MM.1S (cell line): ENCODE measurements around the gene SERPINA10.

Experiments used
- DNase-seq: peaks from one replicate; pipeline ENCODE4 v3.0.0-alpha.2; 2015
- H2AFZ ChIP-seq: fragments of 300-600 bp; sonication (generic); 2 replicates; pipeline ENCODE4 v1.6.0; 2016; ENCODE audit warnings: antibody characterized with exemption, low read length
- H3F3A ChIP-seq: fragments of 300-600 bp; sonication (generic); 2 replicates; pipeline ENCODE4 v1.6.1; 2016; ENCODE audit warnings: mild to moderate bottlenecking, antibody characterized with exemption, low read length, moderate library complexity, mixed read lengths; ENCODE audit not compliant: insufficient read depth
- H3K27ac ChIP-seq: fragments of 300-600 bp; sonication (generic); 2 replicates; pipeline ENCODE4 v1.5.1; 2016; ENCODE audit warnings: mild to moderate bottlenecking, low read length
- H3K27me3 ChIP-seq: fragments of 300-600 bp; sonication (generic); replicated peaks from 2 replicates; pipeline ENCODE4 v1.6.0; 2016; ENCODE audit warnings: low read length; ENCODE audit not compliant: insufficient read depth
- H3K36me3 ChIP-seq: fragments of 300-600 bp; sonication (generic); replicated peaks from 2 replicates; pipeline ENCODE4 v1.6.1; 2016; ENCODE audit warnings: mild to moderate bottlenecking, low read length, mixed read lengths; ENCODE audit not compliant: insufficient read depth
- H3K4me1 ChIP-seq: fragments of 300-600 bp; sonication (generic); 2 replicates; pipeline ENCODE4 v1.6.1; 2016; ENCODE audit warnings: low read length, mixed read lengths
- H3K4me2 ChIP-seq: fragments of 300-600 bp; sonication (generic); 2 replicates; pipeline ENCODE4 v1.6.0; 2016; ENCODE audit warnings: low read depth, low read length
- H3K4me3 ChIP-seq: fragments of 300-600 bp; sonication (generic); 2 replicates; pipeline ENCODE4 v1.5.1; 2016; ENCODE audit warnings: low read length, mixed read lengths
- H3K79me2 ChIP-seq: fragments of 300-600 bp; sonication (generic); 2 replicates; pipeline ENCODE4 v1.6.1; 2016; ENCODE audit warnings: mixed run types, low read length, mixed read lengths
- H3K9ac ChIP-seq: fragments of 300-600 bp; sonication (generic); 2 replicates; pipeline ENCODE4 v1.6.1; 2016; ENCODE audit warnings: low read length, mixed read lengths
- H3K9me2 ChIP-seq: fragments of 300-600 bp; sonication (generic); replicated peaks from 2 replicates; pipeline ENCODE4 v1.6.1; 2016; ENCODE audit warnings: mild to moderate bottlenecking, low read length, mixed read lengths; ENCODE audit not compliant: insufficient read depth
- H3K9me3 ChIP-seq: fragments of 300-600 bp; sonication (generic); replicated peaks from 2 replicates; pipeline ENCODE4 v1.6.1; 2016; ENCODE audit warnings: mild to moderate bottlenecking, low read length, mixed read lengths; ENCODE audit not compliant: insufficient read depth
- H4K20me1 ChIP-seq: fragments of 300-600 bp; sonication (generic); 2 replicates; pipeline ENCODE4 v1.6.1; 2016; ENCODE audit warnings: mild to moderate bottlenecking, low read length, moderate library complexity, mixed read lengths; ENCODE audit not compliant: insufficient read depth
- EZH2 ChIP-seq: fragments of 300-600 bp; sonication (generic); optimal IDR thresholded peaks from 2 replicates; pipeline ENCODE3; 2017; ENCODE audit warnings: low read depth, mild to moderate bottlenecking, antibody characterized with exemption, low read length, mixed read lengths
- EZH2phosphoT487 ChIP-seq: fragments of 300-600 bp; sonication (generic); IDR thresholded peaks from 2 replicates; pipeline ENCODE4 v1.6.1; 2018; ENCODE audit warnings: antibody characterized with exemption, low read length
- TF ChIP-seq, protein P1 (sequence below): fragments of 300-600 bp; sonication (generic); IDR thresholded peaks from 2 replicates; pipeline ENCODE4 v1.5.1; 2016; ENCODE audit warnings: antibody characterized with exemption, low read length, mixed read lengths

Gene SERPINA10

GRCh38 chr14:94285158-94285557, 7.9 kb downstream of the SERPINA10 start:
- Histone ChIP-seq H4K20me1 (no peaks in the 10 kb centered on the region), H3K27ac (no peak overlapping the region), H3K9ac (no peak overlapping the region), H2AFZ (no peak overlapping the region), H3K9me3 (no peaks in the 10 kb centered on the region), H3K9me2 (no peaks in the 10 kb centered on the region), H3K4me2 (no peak overlapping the region), H3K36me3 (no peaks in the 10 kb centered on the region), H3K27me3 (no peaks in the 10 kb centered on the region), H3F3A (no peaks in the 10 kb centered on the region), H3K4me3 (no peak overlapping the region), H3K79me2 (no peaks in the 10 kb centered on the region), H3K4me1 (no peaks in the 10 kb centered on the region)
- DNase-seq, result no peak
- TF ChIP-seq EZH2 (no peak), EZH2phosphoT487 (no peak)
- TF ChIP-seq, protein P1, sequence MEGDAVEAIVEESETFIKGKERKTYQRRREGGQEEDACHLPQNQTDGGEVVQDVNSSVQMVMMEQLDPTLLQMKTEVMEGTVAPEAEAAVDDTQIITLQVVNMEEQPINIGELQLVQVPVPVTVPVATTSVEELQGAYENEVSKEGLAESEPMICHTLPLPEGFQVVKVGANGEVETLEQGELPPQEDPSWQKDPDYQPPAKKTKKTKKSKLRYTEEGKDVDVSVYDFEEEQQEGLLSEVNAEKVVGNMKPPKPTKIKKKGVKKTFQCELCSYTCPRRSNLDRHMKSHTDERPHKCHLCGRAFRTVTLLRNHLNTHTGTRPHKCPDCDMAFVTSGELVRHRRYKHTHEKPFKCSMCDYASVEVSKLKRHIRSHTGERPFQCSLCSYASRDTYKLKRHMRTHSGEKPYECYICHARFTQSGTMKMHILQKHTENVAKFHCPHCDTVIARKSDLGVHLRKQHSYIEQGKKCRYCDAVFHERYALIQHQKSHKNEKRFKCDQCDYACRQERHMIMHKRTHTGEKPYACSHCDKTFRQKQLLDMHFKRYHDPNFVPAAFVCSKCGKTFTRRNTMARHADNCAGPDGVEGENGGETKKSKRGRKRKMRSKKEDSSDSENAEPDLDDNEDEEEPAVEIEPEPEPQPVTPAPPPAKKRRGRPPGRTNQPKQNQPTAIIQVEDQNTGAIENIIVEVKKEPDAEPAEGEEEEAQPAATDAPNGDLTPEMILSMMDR, result no peak

DNA sequence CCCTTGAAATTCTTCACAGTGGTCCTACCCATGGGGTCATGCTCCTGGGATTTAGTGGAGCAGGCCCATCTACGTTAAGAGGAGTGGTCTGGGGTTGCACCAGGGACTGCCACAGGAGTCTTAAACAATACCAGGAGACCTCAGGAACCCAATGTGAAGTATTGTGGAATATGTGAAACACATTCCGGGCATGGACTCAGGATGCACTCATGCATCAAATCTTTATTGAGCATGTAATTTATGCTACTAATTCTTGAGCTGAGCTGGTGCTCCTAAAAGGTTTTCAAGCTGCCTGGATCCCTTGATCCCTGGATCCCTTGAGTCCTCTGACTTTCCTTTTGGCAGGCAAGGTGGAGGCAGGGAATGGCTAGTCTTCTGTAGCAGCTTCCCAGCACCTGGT, 8.8 kb downstream of the SERPINA10 start:
- no peaks in the 10 kb centered on the region for H3K4me1 ChIP-seq
- TF ChIP-seq EZH2phosphoT487, result no peak
- TF ChIP-seq, protein P1, result no peak
- TF ChIP-seq EZH2, result no peak
- DNase-seq, result no peak

GRCh38 chr14:94282991-94283723, 9.9 kb downstream of the SERPINA10 start:
- Histone ChIP-seq H3K27ac (no peak overlapping the region), H3K27me3 (no peaks in the 10 kb centered on the region), H3K9me2 (no peaks in the 10 kb centered on the region), H3K4me1 (no peaks in the 10 kb centered on the region), H3K9me3 (no peaks in the 10 kb centered on the region), H3K79me2 (no peaks in the 10 kb centered on the region), H3K4me2 (no peak overlapping the region), H3K9ac (no peak overlapping the region), H4K20me1 (no peaks in the 10 kb centered on the region), H3K4me3 (no peak overlapping the region), H3K36me3 (no peaks in the 10 kb centered on the region), H3F3A (no peaks in the 10 kb centered on the region), H2AFZ (no peak overlapping the region)
- TF ChIP-seq, protein P1, result no peak
- TF ChIP-seq EZH2phosphoT487 (no peak), EZH2 (no peak)
- no peak for DNase-seq

More for the DNA sequence above, 8.8 kb downstream of the SERPINA10 start:
- no peak overlapping the region for H2AFZ ChIP-seq
- no peaks in the 10 kb centered on the region for H3K9me2 ChIP-seq
- no peak overlapping the region for H3K27ac ChIP-seq
- H3K9ac ChIP-seq, result no peak overlapping the region
- H3K79me2 ChIP-seq, result no peaks in the 10 kb centered on the region
- no peaks in the 10 kb centered on the region for H3F3A ChIP-seq
- no peaks in the 10 kb centered on the region for H3K27me3 ChIP-seq
- no peaks in the 10 kb centered on the region for H3K36me3 ChIP-seq
- H3K9me3 ChIP-seq, result no peaks in the 10 kb centered on the region
- H3K4me2 ChIP-seq, result no peak overlapping the region
- no peak overlapping the region for H3K4me3 ChIP-seq
- no peaks in the 10 kb centered on the region for H4K20me1 ChIP-seq
